Muscle layer of duodenum (tissue), 2 donors: Measurements from ENCODE around the gene TPRX2.
"Not testable (repeated sequence)": the region's sequence is repeated elsewhere in the genome, so short reads cannot be mapped to it uniquely, and the experiment has no call there.

Experiments used
- H3K27ac ChIP-seq: one replicate; pipeline ENCODE4 v1.7.0; 2013; ENCODE audit warnings: mild to moderate bottlenecking, low read length
- H3K27me3 ChIP-seq: one replicate; pipeline ENCODE4 v1.7.0; 2013; ENCODE audit warnings: low read depth, mild to moderate bottlenecking, control low read depth, low read length
- H3K36me3 ChIP-seq, 2 donors: one replicate each; pipeline ENCODE4 v1.7.0; 2013; ENCODE audit warnings: low read length in 2 of 2, control low read depth in 1 of 2, mild to moderate bottlenecking in 1 of 2; ENCODE audit not compliant: insufficient read depth in 2 of 2, control insufficient read depth in 1 of 2
- H3K4me1 ChIP-seq, 2 donors: one replicate each; pipeline ENCODE4 v1.7.0; 2013; ENCODE audit warnings: low read length in 2 of 2, mild to moderate bottlenecking in 2 of 2, control low read depth in 1 of 2, moderate library complexity in 1 of 2; ENCODE audit not compliant: insufficient read depth in 2 of 2, control insufficient read depth in 1 of 2
- H3K4me3 ChIP-seq, 2 donors: one replicate each; pipeline ENCODE4 v1.7.0; 2013; ENCODE audit warnings: low read length in 2 of 2, low read depth in 1 of 2, mild to moderate bottlenecking in 1 of 2
- H3K9me3 ChIP-seq, 2 donors: one replicate each; pipeline ENCODE4 v1.7.0; 2013; ENCODE audit warnings: low read length in 2 of 2, control low read depth in 1 of 2, mild to moderate bottlenecking in 1 of 2; ENCODE audit not compliant: control insufficient read depth in 1 of 2
- donor health status: healthy.

Gene TPRX2

DNA sequence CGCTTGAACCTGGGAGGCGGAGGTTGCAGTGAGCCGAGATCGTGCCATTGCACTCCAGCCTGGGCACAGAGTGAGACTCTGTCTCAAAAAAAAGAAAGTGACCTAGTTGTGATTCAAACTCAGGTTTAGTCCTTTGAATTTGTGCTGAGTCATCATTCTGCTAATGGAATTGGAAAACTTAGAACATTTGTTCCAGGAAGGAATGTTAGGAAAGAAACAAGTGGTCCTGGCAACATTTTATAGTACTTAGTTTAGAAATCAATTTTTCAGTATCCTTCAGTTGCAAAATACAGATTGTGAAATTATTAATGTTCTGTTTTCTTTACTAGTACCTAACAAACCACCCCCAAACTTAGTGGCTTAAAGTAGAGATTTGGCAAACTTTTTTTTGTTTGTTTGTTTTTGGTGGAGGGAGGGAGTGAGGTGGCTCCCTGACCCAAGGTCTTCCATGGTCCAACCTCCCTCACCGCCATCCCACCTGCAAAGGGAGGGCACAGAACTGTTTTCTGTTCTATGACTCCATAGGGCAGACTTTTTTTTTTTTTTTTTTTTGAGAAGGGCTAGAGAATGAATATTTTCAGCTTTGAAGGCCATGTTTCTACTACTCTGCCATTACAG lies 36.2 kb downstream of the TPRX2 start:
- Histone ChIP-seq H3K27ac (no peak overlapping the region), H3K9me3 (peaks cover 0 to 5% of the 10 kb centered on the region in 2 donors), H3K4me3 (no peak overlapping the region), H3K27me3 (no peaks in the 10 kb centered on the region), H3K36me3 (no peaks in the 10 kb centered on the region), H3K4me1 (no peaks in the 10 kb centered on the region)

DNA sequence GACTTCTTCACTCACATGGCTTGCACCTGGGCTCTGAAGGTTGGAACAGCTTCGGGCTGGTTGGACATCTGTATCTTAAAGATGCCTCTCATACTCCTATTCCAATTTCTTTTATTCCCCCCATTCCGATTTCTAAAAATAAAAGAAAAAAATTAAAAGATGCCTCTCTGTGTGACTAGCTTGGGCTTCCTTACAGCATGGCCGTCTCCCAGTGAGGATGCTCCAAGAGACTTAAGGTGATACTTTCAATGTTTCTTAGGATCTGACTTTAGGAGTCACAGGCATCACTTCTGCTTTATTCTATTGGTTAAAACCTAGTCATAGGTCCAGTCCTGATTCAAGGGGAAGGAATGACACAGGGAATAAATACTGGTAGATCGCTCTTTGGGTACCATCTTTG lies 37.0 kb downstream of the TPRX2 start:
- Histone ChIP-seq H3K4me1 (no peaks in the 10 kb centered on the region), H3K9me3 (peaks cover 0 to 5% of the 10 kb centered on the region in 2 donors), H3K4me3 (no peak overlapping the region), H3K27me3 (no peaks in the 10 kb centered on the region), H3K36me3 (no peaks in the 10 kb centered on the region), H3K27ac (no peak overlapping the region)

DNA sequence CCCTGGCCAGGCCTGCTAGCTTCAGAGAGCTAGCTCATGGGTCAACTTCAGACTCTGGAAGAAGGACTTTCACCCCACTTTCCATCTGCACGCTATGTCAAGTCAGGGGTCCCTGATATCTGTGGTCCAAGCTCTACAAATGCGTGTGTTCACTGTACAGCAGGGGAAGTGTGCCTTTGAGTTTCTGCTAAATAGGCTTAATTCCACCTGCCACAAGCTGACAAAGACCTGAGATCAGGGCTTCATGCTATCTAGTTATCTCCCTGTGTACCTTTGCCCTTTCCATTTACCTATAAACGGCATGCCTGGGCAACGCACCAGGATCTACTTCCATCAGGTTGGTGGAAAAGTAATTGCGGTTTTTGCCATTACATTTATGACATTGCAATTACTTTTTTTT lies 37.7 kb downstream of the TPRX2 start:
- no peaks in the 10 kb centered on the region for H3K4me1 ChIP-seq
- H3K36me3 ChIP-seq = no peaks in the 10 kb centered on the region
- H3K9me3 ChIP-seq = peaks cover 0 to 5% of the 10 kb centered on the region in 2 donors
- H3K4me3 ChIP-seq = no peak overlapping the region
- H3K27me3 ChIP-seq = no peaks in the 10 kb centered on the region
- H3K27ac ChIP-seq = no peak overlapping the region

DNA sequence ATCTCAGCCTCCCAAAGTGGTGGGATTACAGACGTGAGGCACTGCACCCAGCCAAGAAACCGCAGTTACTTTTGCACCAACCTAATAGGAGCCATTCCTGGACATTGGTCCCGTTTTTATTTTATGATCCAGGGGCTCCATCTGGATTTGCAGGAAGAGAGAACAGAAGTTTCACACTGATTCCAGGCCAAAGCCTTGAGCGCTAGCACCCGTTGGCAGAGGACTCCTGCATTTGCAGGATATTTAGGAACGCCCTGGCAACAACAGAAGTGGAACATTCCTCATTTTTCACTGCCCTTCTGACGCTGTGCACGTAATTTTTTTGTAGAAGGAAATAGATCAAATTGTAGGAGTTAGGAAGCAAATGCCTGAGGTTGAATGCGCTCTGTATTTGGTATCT lies 38.8 kb downstream of the TPRX2 start:
- no peak overlapping the region for H3K4me3 ChIP-seq
- H3K27me3 ChIP-seq = no peaks in the 10 kb centered on the region
- H3K27ac ChIP-seq = no peak overlapping the region
- peaks cover 0 to 5% of the 10 kb centered on the region in 2 donors for H3K9me3 ChIP-seq
- H3K4me1 ChIP-seq = no peaks in the 10 kb centered on the region
- H3K36me3 ChIP-seq = no peaks in the 10 kb centered on the region

DNA sequence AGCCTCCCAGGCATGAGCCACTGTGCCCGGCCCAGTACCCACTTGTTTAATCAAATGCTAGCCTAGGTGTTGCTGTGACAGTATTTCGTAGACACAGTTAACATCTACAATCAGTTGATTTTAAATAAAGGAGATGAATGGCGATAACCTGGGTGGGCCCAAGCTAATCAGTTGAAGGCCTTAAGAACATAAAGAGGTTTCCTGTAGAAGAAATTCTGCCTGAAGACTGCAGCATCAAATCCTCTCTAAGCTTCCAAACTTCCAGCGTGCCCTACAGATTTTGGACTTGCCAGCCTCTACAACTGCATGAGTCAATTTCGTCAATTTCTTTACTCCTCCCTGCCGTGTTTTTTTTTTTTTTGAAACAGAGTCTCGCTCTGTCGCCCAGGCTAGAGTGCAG lies 40.3 kb downstream of the TPRX2 start:
- Histone ChIP-seq H3K27ac (no peak overlapping the region), H3K27me3 (no peaks in the 10 kb centered on the region), H3K9me3 (peaks cover 0 to 5% of the 10 kb centered on the region in 2 donors), H3K4me3 (no peak overlapping the region), H3K4me1 (no peaks in the 10 kb centered on the region), H3K36me3 (no peaks in the 10 kb centered on the region)

DNA sequence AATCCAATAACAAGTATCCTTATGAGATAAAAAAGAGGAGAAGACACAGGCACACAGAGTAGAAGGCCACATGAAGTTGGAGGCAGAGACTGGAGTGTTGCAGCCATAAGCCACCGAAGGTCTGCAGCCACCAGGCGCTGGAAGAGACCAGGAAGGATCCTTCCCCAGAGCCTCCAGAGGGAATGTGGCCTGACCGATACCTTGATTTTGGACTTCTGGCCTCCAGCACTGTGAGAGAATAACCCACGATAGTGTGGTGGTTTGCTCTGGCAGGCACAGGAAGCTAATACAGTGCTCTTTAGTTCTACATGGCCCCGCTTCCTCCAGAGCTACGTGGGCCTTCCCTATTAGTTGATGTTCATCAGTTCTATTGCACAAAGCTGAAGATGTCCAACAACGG lies 42.3 kb downstream of the TPRX2 start:
- Histone ChIP-seq H3K4me3 (no peak overlapping the region), H3K9me3 (no peaks in the 10 kb centered on the region), H3K27me3 (no peaks in the 10 kb centered on the region)

DNA sequence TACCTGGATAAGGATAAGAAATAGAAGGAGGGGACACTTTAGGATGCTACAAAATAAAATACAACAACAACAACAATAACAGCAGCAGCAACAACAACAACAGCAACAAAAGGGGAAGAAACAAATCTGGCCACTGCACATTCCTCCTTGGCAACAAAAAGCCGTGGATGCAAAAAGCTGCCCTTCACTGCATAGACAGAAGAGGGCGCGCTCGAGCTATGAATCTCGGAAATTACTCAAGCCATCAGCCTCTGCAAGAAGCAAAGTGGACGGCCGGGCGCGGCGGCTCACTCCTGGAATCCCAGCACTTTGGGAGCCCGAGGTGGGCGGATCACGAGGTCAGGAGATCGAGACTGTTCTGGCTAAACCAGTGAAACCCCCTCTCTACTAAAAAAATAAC lies 50.3 kb downstream of the TPRX2 start:
- H3K36me3 ChIP-seq, H3K4me1 ChIP-seq, H3K27ac ChIP-seq, H3K4me3 ChIP-seq, H3K9me3 ChIP-seq, H3K27me3 ChIP-seq: not testable (repeated sequence)

More for the DNA sequence above, 42.3 kb downstream of the TPRX2 start:
- no peaks in the 10 kb centered on the region for H3K36me3 ChIP-seq
- no peaks in the 10 kb centered on the region for H3K4me1 ChIP-seq
- no peak overlapping the region for H3K27ac ChIP-seq

DNA sequence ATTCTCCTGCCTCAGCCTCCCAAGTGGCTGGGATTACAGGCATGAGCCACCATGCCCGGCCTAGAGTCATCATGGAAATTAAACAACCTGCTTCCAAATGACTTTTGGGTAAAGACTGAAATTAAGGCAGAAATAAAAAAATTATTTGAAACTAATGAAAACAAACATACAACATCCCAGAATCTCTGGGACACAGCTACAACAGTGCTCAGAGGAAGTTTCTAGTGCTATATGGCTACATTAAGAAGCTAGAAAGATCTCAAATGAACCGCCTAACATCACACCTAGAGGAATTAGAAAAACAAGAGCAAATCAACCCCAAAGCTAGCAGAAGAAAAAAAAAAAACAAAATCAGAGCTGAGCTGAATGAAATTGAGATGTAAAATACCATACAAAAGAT lies 51.2 kb downstream of the TPRX2 start:
- not testable (repeated sequence) for H3K9me3 ChIP-seq, H3K27ac ChIP-seq, H3K27me3 ChIP-seq, H3K4me1 ChIP-seq, H3K4me3 ChIP-seq, H3K36me3 ChIP-seq
